Gastrocnemius medialis (tissue), 4 donors: Measurements from ENCODE around the gene PKD2L1.

Experiments
- POLR2A ChIP-seq, 2 donors: fragments of 450-650 bp; IDR thresholded peaks; one replicate each; pipeline ENCODE4 v1.6.1; 2017; ENCODE audit warnings: antibody characterized with exemption in 2 of 2, mild to moderate bottlenecking in 2 of 2, moderate library complexity in 2 of 2
- TF ChIP-seq, protein P1 (sequence below), 5 experiments: fragments of 450-650 bp in 3 of 5; fragments of 200-600 bp in 2 of 5; sonication (generic) in 2 of 5; IDR thresholded peaks in 4 of 5; conservative IDR thresholded peaks in 1 of 5; 1 replicate in 4 of 5; 2 replicates in 1 of 5; pipeline ENCODE4 v1.5.1; 2016 to 2019; ENCODE audit warnings: antibody characterized with exemption in 5 of 5, mild to moderate bottlenecking in 3 of 5, moderate library complexity in 3 of 5

DNA sequence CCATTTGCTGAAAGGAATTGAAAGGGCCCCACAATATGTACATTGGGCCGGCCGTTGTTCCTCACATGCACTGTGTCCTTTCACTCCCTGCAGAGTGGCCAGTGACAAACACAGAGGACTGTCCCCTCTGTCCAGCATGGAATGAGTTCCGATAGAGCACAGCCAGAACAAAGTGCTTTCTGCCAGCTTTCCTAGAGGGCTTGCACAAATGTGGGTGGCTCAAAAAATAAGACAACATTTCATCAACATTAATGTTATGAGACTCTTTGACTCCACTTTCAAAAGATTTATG is 2.4 kb downstream of the PKD2L1 start:
- TF ChIP-seq POLR2A (IDR thresholded peaks at IDR 0.05): no peak
- TF ChIP-seq, protein P1, sequence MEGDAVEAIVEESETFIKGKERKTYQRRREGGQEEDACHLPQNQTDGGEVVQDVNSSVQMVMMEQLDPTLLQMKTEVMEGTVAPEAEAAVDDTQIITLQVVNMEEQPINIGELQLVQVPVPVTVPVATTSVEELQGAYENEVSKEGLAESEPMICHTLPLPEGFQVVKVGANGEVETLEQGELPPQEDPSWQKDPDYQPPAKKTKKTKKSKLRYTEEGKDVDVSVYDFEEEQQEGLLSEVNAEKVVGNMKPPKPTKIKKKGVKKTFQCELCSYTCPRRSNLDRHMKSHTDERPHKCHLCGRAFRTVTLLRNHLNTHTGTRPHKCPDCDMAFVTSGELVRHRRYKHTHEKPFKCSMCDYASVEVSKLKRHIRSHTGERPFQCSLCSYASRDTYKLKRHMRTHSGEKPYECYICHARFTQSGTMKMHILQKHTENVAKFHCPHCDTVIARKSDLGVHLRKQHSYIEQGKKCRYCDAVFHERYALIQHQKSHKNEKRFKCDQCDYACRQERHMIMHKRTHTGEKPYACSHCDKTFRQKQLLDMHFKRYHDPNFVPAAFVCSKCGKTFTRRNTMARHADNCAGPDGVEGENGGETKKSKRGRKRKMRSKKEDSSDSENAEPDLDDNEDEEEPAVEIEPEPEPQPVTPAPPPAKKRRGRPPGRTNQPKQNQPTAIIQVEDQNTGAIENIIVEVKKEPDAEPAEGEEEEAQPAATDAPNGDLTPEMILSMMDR (IDR thresholded peaks at IDR 0.05 in 4 of 5, conservative IDR thresholded peaks at IDR 0.05 in 1 of 5): no peak
